MV-4-11 (cell line): ENCODE results near the gene LARP4B.
A peak's percentile ranks its signal among the peaks of the same experiment; 100 is the strongest.
"Not testable (repeated sequence)": the region's sequence is repeated elsewhere in the genome, so short reads cannot be mapped to it uniquely, and the experiment has no call there.

Experiments
- DNase-seq: peaks from one replicate; lab custom pipeline; 2025; lab: John Stamatoyannopoulos, UW

LARP4B gene

GRCh38 chr10:786633-787474 is 144.7 kb downstream of the LARP4B start:
- DNase-seq = no peak

- no peak for DNase-seq
Measured at GRCh38 chr10:785861-786214, 145.7 kb downstream of the LARP4B start.

- DNase-seq = no peak
Measured at GRCh38 chr10:785089-785860, 146.2 kb downstream of the LARP4B start.

GRCh38 chr10:784403-785088 is 147.0 kb downstream of the LARP4B start:
- DNase-seq = peak; percentile 11

GRCh38 chr10:782751-783648 is 148.5 kb downstream of the LARP4B start:
- no peak for DNase-seq

- no peak for DNase-seq
Measured at GRCh38 chr10:780536-781524, 150.7 kb downstream of the LARP4B start.

GRCh38 chr10:778626-779330 is 152.7 kb downstream of the LARP4B start:
- DNase-seq = no peak

- DNase-seq = no peak
Measured at GRCh38 chr10:777913-778479, 153.5 kb downstream of the LARP4B start.

GRCh38 chr10:776772-777171 is 154.7 kb downstream of the LARP4B start:
- no peak for DNase-seq

GRCh38 chr10:775245-776075 is 156.0 kb downstream of the LARP4B start:
- DNase-seq = peak; percentile 23

GRCh38 chr10:774661-775244 is 156.8 kb downstream of the LARP4B start:
- no peak for DNase-seq

- DNase-seq = no peak
Measured at GRCh38 chr10:774223-774622, 157.3 kb downstream of the LARP4B start.

- DNase-seq = no peak
Measured at GRCh38 chr10:773562-774161, 157.8 kb downstream of the LARP4B start.

GRCh38 chr10:772227-772637 is 159.3 kb downstream of the LARP4B start:
- no peak for DNase-seq

GRCh38 chr10:771647-772046 is 159.9 kb downstream of the LARP4B start:
- DNase-seq = no peak

- no peak for DNase-seq
Measured at GRCh38 chr10:770975-771374, 160.5 kb downstream of the LARP4B start.

- DNase-seq = not testable (repeated sequence)
Measured at GRCh38 chr10:770048-770712, 161.3 kb downstream of the LARP4B start.
